ENCODE data around the gene EID3.

DNA sequence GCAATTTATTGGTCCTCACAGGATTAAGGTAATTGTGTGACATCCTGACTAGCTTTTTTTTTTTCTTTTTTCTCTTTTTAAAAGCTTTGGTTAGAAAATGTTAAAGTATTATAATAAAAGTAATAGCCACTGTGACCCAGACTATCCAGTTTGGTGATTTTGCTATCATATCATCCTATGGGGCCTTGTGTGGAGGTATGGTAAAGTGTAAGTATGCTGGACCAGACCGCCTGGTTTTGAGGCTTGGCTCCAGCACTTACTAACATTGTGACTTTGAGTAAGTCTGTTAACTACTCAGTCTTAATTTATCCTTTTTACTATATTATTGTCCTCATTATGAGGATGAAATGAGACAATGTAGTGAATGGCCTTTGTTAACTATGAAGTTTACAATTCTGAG, 15.5 kb downstream of the EID3 start:
- no peak for TF ChIP-seq NANOG (IDR thresholded peaks at IDR 0.05; ENCODE audit: insufficient read depth, low read depth, low read length, poor library complexity, severe bottlenecking)
- TF ChIP-seq, protein P1, sequence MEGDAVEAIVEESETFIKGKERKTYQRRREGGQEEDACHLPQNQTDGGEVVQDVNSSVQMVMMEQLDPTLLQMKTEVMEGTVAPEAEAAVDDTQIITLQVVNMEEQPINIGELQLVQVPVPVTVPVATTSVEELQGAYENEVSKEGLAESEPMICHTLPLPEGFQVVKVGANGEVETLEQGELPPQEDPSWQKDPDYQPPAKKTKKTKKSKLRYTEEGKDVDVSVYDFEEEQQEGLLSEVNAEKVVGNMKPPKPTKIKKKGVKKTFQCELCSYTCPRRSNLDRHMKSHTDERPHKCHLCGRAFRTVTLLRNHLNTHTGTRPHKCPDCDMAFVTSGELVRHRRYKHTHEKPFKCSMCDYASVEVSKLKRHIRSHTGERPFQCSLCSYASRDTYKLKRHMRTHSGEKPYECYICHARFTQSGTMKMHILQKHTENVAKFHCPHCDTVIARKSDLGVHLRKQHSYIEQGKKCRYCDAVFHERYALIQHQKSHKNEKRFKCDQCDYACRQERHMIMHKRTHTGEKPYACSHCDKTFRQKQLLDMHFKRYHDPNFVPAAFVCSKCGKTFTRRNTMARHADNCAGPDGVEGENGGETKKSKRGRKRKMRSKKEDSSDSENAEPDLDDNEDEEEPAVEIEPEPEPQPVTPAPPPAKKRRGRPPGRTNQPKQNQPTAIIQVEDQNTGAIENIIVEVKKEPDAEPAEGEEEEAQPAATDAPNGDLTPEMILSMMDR (IDR thresholded peaks at IDR 0.05; ENCODE audit: control extremely low read depth in 1 of 3, insufficient read depth in 1 of 3, low read depth in 1 of 3, low read length in 3 of 3), result no peak
